HepG2 (cell line): ENCODE data around the gene DIO1. TPM values are rescaled to one million over a fixed set of nuclear protein-coding genes. Genes with fewer than 3 reads are reported as not detected.

Experiments
- ATAC-seq: fragments of 200-7000 bp; cut with Tn5 transposase; 3 replicates; pipeline ENCODE4 v1.9.1; 2020; ENCODE audit warnings: mild to moderate bottlenecking, moderate library complexity
- BruUV-seq: library from RNA; stranded (reverse); fragments of 400-500 nt; replicated peaks from 2 replicates; lab custom pipeline; 2021; lab: Mats Ljungman, UMichigan
- CTCF ChIA-PET: fragments of 300-600 bp; formaldehyde crosslinking; extraction: SDS; loops from one replicate; lab custom pipeline; 2021; ENCODE audit warnings: low total read pairs, inconsistent platforms, low intra/inter-chr PET ratio; lab: Yijun Ruan, JAX
- POLR2A ChIA-PET: fragments of 350-600 bp; sonication (Branson Sonifier 250); formaldehyde crosslinking; loops from one replicate; lab custom pipeline; 2020; ENCODE audit warnings: antibody characterized with exemption, inconsistent platforms; lab: Yijun Ruan, JAX
- DNase-seq: peaks from one replicate; pipeline ENCODE4 v3.0.0-alpha.2; 2015; ENCODE audit warnings: low spot score
- FAIRE-seq: peaks from 3 replicates; lab custom pipeline; 2011; peaks lifted over from hg19 to GRCh38; lab: Jason Lieb, UNC
- H2AFZ ChIP-seq: one replicate; pipeline ENCODE4 v1.6.1; 2011; ENCODE audit warnings: low read length, inconsistent platforms
- H3K27ac ChIP-seq: fragments of 300-600 bp; 3 replicates; pipeline ENCODE4 v1.8.0; 2011; ENCODE audit warnings: mixed run types, mild to moderate bottlenecking, mixed read lengths, low read length, inconsistent platforms; ENCODE audit not compliant: insufficient read depth; ENCODE audit errors: extremely low read length
- H3K27me3 ChIP-seq, 2 experiments: fragments of 200-600 bp in 1 of 2; 2 replicates in 1 of 2; 3 replicates in 1 of 2; pipeline versions ENCODE4 v1.6.0 to v1.8.0; 2011; ENCODE audit warnings: low read length in 2 of 2, mild to moderate bottlenecking in 2 of 2, moderate library complexity in 2 of 2, inconsistent platforms in 1 of 2; ENCODE audit not compliant: insufficient read depth in 2 of 2, control insufficient read depth in 1 of 2
- H3K36me3 ChIP-seq, 2 experiments: fragments of 200-600 bp in 1 of 2; replicated peaks in 1 of 2; 2 replicates in 1 of 2; 3 replicates in 1 of 2; pipeline versions ENCODE4 v1.5.1 to v1.8.0; 2011; ENCODE audit warnings: low read length in 2 of 2, inconsistent platforms in 1 of 2; ENCODE audit not compliant: insufficient read depth in 2 of 2, control insufficient read depth in 1 of 2
- H3K4me1 ChIP-seq: 2 replicates; pipeline ENCODE4 v1.5.1; 2012; ENCODE audit warnings: low read length, inconsistent platforms; ENCODE audit not compliant: insufficient read depth
- H3K4me2 ChIP-seq: 2 replicates; pipeline ENCODE4 v1.6.0; 2011; ENCODE audit warnings: low read depth, low read length, inconsistent platforms
- H3K4me3 ChIP-seq, 3 experiments: fragments of 200-600 bp in 1 of 3; sonication (generic), shearing (Covaris generic) in 1 of 3; replicated peaks in 1 of 3; 2 replicates each; pipeline ENCODE4 v1.5.1; 2011 to 2016; ENCODE audit warnings: low read length in 3 of 3, inconsistent platforms in 2 of 3, low read depth in 2 of 3, mild to moderate bottlenecking in 2 of 3, control low read depth in 1 of 3, mixed read lengths in 1 of 3; ENCODE audit not compliant: insufficient read depth in 1 of 3
- H3K79me2 ChIP-seq: one replicate; pipeline ENCODE4 v1.6.1; 2011; ENCODE audit warnings: low read length, inconsistent platforms; ENCODE audit not compliant: insufficient read depth
- H3K9ac ChIP-seq: 2 replicates; pipeline ENCODE4 v1.6.0; 2011; ENCODE audit warnings: mild to moderate bottlenecking, low read depth, low read length, inconsistent platforms; ENCODE audit not compliant: insufficient read depth
- H3K9me3 ChIP-seq: 2 replicates; pipeline ENCODE4 v1.5.1; 2012; ENCODE audit warnings: mild to moderate bottlenecking, low read length
- H4K20me1 ChIP-seq: 2 replicates; pipeline ENCODE4 v1.6.0; 2011; ENCODE audit warnings: inconsistent platforms, mild to moderate bottlenecking, low read length, moderate library complexity; ENCODE audit not compliant: insufficient read depth
- ELF3 ChIP-seq: IDR thresholded peaks from 2 replicates; pipeline ENCODE4 v1.6.1; 2016; ENCODE audit warnings: missing genetic modification reagents, missing compliant biosample characterization
- ETV5 ChIP-seq: IDR thresholded peaks from 2 replicates; pipeline ENCODE4 v1.6.1; 2018; ENCODE audit warnings: missing biosample characterization, missing genetic modification reagents, inconsistent platforms, borderline replicate concordance
- FOXA3 ChIP-seq: IDR thresholded peaks from 2 replicates; pipeline ENCODE4 v1.6.1; 2016; ENCODE audit warnings: missing genetic modification reagents, missing compliant biosample characterization
- FOXP1 ChIP-seq, 2 experiments: fragments of 450-650 bp in 1 of 2; IDR thresholded peaks; 2 replicates each; pipeline ENCODE4 v1.6.1; 2017 to 2018; ENCODE audit warnings: antibody characterized with exemption in 1 of 2
- GATAD2A ChIP-seq: IDR thresholded peaks from 2 replicates; pipeline ENCODE4 v1.6.1; 2016
- JDP2 ChIP-seq: sonication (generic); formaldehyde crosslinking; IDR thresholded peaks from 2 replicates; pipeline ENCODE4 v1.8.1; 2022; ENCODE audit warnings: missing genetic modification reagents, borderline replicate concordance
- JUN ChIP-seq: sonication (generic); formaldehyde crosslinking; IDR thresholded peaks from 2 replicates; pipeline ENCODE4 v1.4.0; 2020; ENCODE audit warnings: mild to moderate bottlenecking, missing genetic modification reagents
- KAT8 ChIP-seq: IDR thresholded peaks from 2 replicates; pipeline ENCODE4 v1.6.1; 2016; ENCODE audit warnings: missing genetic modification reagents, missing compliant biosample characterization
- MIXL1 ChIP-seq: IDR thresholded peaks from 2 replicates; pipeline ENCODE4 v1.6.1; 2016
- NFYB ChIP-seq: sonication (generic); formaldehyde crosslinking; IDR thresholded peaks from 2 replicates; pipeline ENCODE4 v1.4.0; 2020; ENCODE audit warnings: missing genetic modification reagents
- PRPF4 ChIP-seq: fragments of 200-400 bp; formaldehyde crosslinking; IDR thresholded peaks from 2 replicates; pipeline ENCODE4 v1.6.1; 2016; ENCODE audit warnings: low read length, low read depth; ENCODE audit not compliant: poor library complexity, severe bottlenecking
- SAP130 ChIP-seq: IDR thresholded peaks from 2 replicates; pipeline ENCODE4 v1.6.1; 2016; ENCODE audit warnings: low read depth
- SP1 ChIP-seq, 2 experiments: fragments of 450-650 bp in 1 of 2; sonication (generic) in 1 of 2; formaldehyde crosslinking in 1 of 2; IDR thresholded peaks; 2 replicates each; pipeline versions ENCODE4 v1.4.0 to v1.6.1; 2016 to 2020; ENCODE audit warnings: missing genetic modification reagents in 1 of 2
- TEAD3 ChIP-seq: optimal IDR thresholded peaks from 2 replicates; pipeline ENCODE3; 2016; ENCODE audit warnings: borderline replicate concordance
- ZNF121 ChIP-seq: sonication (generic); formaldehyde crosslinking; IDR thresholded peaks from 2 replicates; pipeline ENCODE4 v1.5.0; 2020; ENCODE audit warnings: mild to moderate bottlenecking, missing genetic modification reagents
- ZNF629 ChIP-seq: sonication (generic); formaldehyde crosslinking; conservative IDR thresholded peaks from 2 replicates; pipeline ENCODE4 v1.5.0; 2020; ENCODE audit warnings: missing genetic modification reagents
- ZNF652 ChIP-seq: IDR thresholded peaks from 2 replicates; pipeline ENCODE4 v1.6.1; 2016; ENCODE audit warnings: low read depth, borderline replicate concordance
- ZNF879 ChIP-seq: sonication (generic); formaldehyde crosslinking; IDR thresholded peaks from 2 replicates; pipeline ENCODE4 v1.8.1; 2023; ENCODE audit warnings: missing genetic modification reagents
- ZNF883 ChIP-seq: sonication (generic); formaldehyde crosslinking; IDR thresholded peaks from 2 replicates; pipeline ENCODE4 v1.5.1; 2020; ENCODE audit warnings: mild to moderate bottlenecking, missing genetic modification reagents; ENCODE audit errors: not compliant biosample characterization
- WGBS: methylation state at CpG from one replicate; pipeline ENCODE4 v1.1.6; 2017; ENCODE audit warnings: low lambda C conversion rate; 5-methylcytosine and 5-hydroxymethylcytosine counted together
- in situ Hi-C: cut with HindIII; loops from 2 replicates; pipeline ENCODE4 v1.10.0; 2017; ENCODE audit warnings: low pct_unique_long_range_greater_than_20kb; ENCODE audit not compliant: extremely low pct_ligation_motif_present
- intact Hi-C: fragments of 100-400 bp; cut with micrococcal nuclease; formaldehyde crosslinking; loops from one replicate; pipeline ENCODE4 v1.10.0; 2022; ENCODE audit not compliant: unreplicated experiment
- polyA plus RNA-seq, 8 experiments: library from polyadenylated mRNA; depleted of rRNA in 3 of 8; stranded (reverse) in 7 of 8; unstranded in 1 of 8; fragments of >200 nt; fragmentation: Illumina TruSeq in 4 of 8; extraction: Trizol in 4 of 8; gene quantifications; 2 replicates each; pipeline versions ENCODE4 v1.2.1 to v1.2.3, GENCODE V29; 2011 to 2016; ENCODE audit warnings: low read depth in 4 of 8, missing spikeins in 1 of 8, mixed read lengths in 1 of 8; ENCODE audit not compliant: insufficient read depth in 1 of 8
- total RNA-seq, 5 experiments: library from RNA; depleted of rRNA; stranded (reverse); fragments of >200 nt; fragmentation: Illumina TruSeq; extraction: Trizol; gene quantifications; 2 replicates each; pipeline ENCODE4 v1.2.3, GENCODE V29; 2016; ENCODE audit warnings: low read depth in 1 of 5
- TF ChIP-seq, protein P1 (sequence below): IDR thresholded peaks from 2 replicates; pipeline ENCODE4 v1.6.1; 2012; ENCODE audit warnings: low read length, improper control_type of control experiment
- TF ChIP-seq, protein P2 (sequence below): sonication (generic); formaldehyde crosslinking; IDR thresholded peaks from 2 replicates; pipeline ENCODE4 v1.4.0; 2020; ENCODE audit warnings: missing genetic modification reagents

DIO1 gene
- total and polyA plus RNA-seq, 2 of the 13 experiments (the other 11 are each of a cell fraction or from before 2014, with no cell fraction given), result 13.5 to 45.6 TPM

DNA sequence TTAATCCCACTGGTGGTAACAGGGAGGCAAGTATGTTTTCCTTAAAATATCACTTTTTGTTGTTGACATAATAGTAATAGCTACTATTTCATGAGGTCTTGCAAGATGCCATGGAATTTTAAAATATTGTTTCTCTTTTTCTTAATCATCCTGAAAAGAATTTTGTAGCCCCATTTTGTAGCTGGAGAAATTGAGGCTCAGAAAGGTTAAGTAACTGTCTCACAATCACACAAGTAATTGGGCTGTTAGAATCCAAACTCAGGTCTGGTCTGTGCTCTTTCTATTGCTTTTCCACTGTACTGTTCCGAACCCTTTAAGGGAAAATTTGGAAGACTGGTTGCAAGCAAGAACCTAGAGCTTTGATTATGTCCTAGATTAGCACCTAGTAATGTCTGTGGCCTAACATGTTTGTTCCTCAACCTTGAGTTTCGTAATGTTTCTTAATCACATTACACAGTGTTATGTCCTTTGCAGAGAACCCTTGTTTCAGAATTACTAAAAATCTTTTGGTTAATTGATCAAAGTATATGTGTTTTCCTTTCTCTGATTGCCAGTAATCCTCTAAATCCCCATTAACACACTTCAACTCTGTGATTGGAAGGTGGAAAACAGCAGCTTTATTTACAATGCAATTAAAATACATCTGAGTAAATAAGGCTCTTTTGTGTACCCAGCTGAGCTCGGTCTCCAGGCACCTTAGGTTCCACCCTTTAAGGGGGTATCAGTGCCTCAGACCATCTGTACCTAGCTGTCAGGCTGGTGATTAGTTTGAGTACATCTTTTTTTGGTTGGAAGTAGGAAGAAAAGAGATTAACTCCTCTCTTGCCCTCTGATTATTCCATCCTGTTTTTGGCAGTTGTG, 62.6 kb downstream of the DIO1 start (continued):
- TF ChIP-seq ZNF121 (no peak), PRPF4 (no peak), JUN (CRISPR knock-in tag) (no peak), GATAD2A (CRISPR knock-in tag) (peak; percentile 32; the same call in 1 of the 2 replicates), FOXP1 (IDR thresholded peaks at IDR 0.05) (no peak), FOXP1 (CRISPR knock-in tag; IDR thresholded peaks at IDR 0.05) (peak; percentile 46), FOXA3 (peak; percentile 82), ZNF879 (CRISPR knock-in tag) (no peak), MIXL1 (0 out of 2 replicates have a peak, but pooled peaks have one; percentile 29)
- TF ChIP-seq, all 625 proteins: peak for 8

DNA sequence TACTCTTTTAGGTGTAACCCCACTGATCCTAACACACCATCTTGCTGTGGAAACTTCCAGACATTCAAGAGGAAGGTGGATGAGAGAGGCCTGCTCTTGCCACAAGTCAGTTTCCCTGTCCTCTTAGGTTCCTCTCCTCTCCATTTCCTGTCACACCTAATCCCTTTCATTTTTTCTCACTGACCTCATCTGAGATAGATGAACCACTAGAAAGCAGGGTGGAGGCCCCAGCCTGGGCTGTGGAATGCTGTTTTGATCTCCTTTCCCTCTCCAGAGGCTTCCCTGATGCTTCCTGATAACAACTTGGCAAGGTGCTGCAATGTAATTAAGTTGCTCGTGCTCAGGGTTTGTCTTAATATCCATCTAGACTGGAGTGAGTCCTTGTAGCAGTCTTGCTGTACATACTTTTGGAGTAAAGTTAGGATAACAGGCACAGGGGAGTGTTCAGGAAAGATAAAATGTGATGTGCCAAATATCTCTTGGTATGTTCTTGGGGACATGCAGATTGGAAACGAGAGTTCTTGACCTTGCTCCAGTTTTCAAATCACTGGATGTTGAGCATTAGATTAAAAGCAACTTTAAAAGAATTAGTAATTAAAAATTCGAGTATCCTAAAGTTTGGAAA, 63.3 kb downstream of the DIO1 start:
- peaks cover 19% of the 10 kb centered on the region for H3K4me1 ChIP-seq
- 70% methylated on average over 3 of the region's 3 CpGs for WGBS
- H2AFZ ChIP-seq, result no peak overlapping the region
- intact Hi-C loops (no loop called here), in situ Hi-C loops (no loop called here)
- peak; percentile 21 for FAIRE-seq
- peaks cover 9 to 74% of the 10 kb centered on the region in 2 experiments for H3K36me3 ChIP-seq
- peak; percentile 75 for ATAC-seq
- ChIA-PET POLR2A (interaction anchor here (1.5 kb wide), 1 partner anchor 11 kb away, joined by 7 read pairs; the partner anchor contains the start of genes IFT25 and LRRC42), CTCF (interaction anchor here (1.2 kb wide), 1 partner anchor 79 kb away, joined by 3 read pairs; no protein-coding TSS in a partner anchor)
- no peaks in the 10 kb centered on the region for H3K9me3 ChIP-seq
- no peaks in the 10 kb centered on the region for H4K20me1 ChIP-seq
- no peak overlapping the region for H3K4me2 ChIP-seq
- no peak overlapping the region for H3K9ac ChIP-seq
- H3K4me3 ChIP-seq, result no peak overlapping the region
- peak overlapping the region; percentile 26 for H3K27ac ChIP-seq
- peaks cover 4% of the 10 kb centered on the region for H3K79me2 ChIP-seq
- H3K27me3 ChIP-seq, result no peaks in the 10 kb centered on the region
- DNase-seq, result peak; percentile 80
- no TSS peak for BruUV-seq
- no peak for TF ChIP-seq SP1 (IDR thresholded peaks at IDR 0.05)
- TF ChIP-seq SP1 (CRISPR knock-in tag; IDR thresholded peaks at IDR 0.05), result no peak
- peak; percentile 35; the same call in 1 of the 2 replicates for TF ChIP-seq SAP130 (CRISPR knock-in tag)
- no peak for TF ChIP-seq ZNF629
- peak; percentile 82 for TF ChIP-seq TEAD3
- no peak for TF ChIP-seq JDP2
- no peak for TF ChIP-seq ZNF652
- TF ChIP-seq, protein P1, sequence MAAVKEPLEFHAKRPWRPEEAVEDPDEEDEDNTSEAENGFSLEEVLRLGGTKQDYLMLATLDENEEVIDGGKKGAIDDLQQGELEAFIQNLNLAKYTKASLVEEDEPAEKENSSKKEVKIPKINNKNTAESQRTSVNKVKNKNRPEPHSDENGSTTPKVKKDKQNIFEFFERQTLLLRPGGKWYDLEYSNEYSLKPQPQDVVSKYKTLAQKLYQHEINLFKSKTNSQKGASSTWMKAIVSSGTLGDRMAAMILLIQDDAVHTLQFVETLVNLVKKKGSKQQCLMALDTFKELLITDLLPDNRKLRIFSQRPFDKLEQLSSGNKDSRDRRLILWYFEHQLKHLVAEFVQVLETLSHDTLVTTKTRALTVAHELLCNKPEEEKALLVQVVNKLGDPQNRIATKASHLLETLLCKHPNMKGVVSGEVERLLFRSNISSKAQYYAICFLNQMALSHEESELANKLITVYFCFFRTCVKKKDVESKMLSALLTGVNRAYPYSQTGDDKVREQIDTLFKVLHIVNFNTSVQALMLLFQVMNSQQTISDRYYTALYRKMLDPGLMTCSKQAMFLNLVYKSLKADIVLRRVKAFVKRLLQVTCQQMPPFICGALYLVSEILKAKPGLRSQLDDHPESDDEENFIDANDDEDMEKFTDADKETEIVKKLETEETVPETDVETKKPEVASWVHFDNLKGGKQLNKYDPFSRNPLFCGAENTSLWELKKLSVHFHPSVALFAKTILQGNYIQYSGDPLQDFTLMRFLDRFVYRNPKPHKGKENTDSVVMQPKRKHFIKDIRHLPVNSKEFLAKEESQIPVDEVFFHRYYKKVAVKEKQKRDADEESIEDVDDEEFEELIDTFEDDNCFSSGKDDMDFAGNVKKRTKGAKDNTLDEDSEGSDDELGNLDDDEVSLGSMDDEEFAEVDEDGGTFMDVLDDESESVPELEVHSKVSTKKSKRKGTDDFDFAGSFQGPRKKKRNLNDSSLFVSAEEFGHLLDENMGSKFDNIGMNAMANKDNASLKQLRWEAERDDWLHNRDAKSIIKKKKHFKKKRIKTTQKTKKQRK, result no peak
- TF ChIP-seq ZNF883, result no peak
- TF ChIP-seq ETV5 (CRISPR knock-in tag), result peak; percentile 53; the same call in 1 of the 2 replicates
- no peak for TF ChIP-seq NFYB
- 0 out of 2 replicates have a peak, but pooled peaks have one; percentile 18 for TF ChIP-seq ELF3 (CRISPR knock-in tag)
- TF ChIP-seq KAT8, result 0 out of 2 replicates have a peak, but pooled peaks have one; percentile 37
- TF ChIP-seq, protein P2, sequence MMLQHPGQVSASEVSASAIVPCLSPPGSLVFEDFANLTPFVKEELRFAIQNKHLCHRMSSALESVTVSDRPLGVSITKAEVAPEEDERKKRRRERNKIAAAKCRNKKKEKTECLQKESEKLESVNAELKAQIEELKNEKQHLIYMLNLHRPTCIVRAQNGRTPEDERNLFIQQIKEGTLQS (CRISPR knock-in tag), result 0 out of 2 replicates have a peak, but pooled peaks have one; percentile 64
